LoVo (cell line): ENCODE data around the gene CAPN1.
A peak's percentile ranks its signal among the peaks of the same experiment; 100 is the strongest.
"Not testable (repeated sequence)": the region's sequence is repeated elsewhere in the genome, so short reads cannot be mapped to it uniquely, and the experiment has no call there.

Source experiments
- DNase-seq: peaks from one replicate; pipeline ENCODE4 v3.0.0-alpha.2; 2016; ENCODE audit warnings: low spot score

Gene CAPN1

GRCh38 chr11:65181569-65182257 lies at the start of gene CAPN1:
Gene CAPN1 (plus strand): TSS chr11:65181928. CDS start chr11:65182702, 774 bp downstream.
- peak; percentile 92 for DNase-seq

GRCh38 chr11:65132238-65132987 lies 49.3 kb upstream of the CAPN1 start:
- DNase-seq = no peak

- DNase-seq = peak; percentile 73
Measured at GRCh38 chr11:65132988-65133700, 48.6 kb upstream of the CAPN1 start.

- no peak for DNase-seq
Measured at GRCh38 chr11:65133724-65134123, 48.0 kb upstream of the CAPN1 start.

- peak; percentile 90 for DNase-seq
Measured at GRCh38 chr11:65134240-65134951, 47.3 kb upstream of the CAPN1 start, which contains the start of gene SYVN1. Gene SYVN1 (minus strand): TSS chr11:65134519. CDS start chr11:65133601, 918 bp downstream.

GRCh38 chr11:65134952-65135632 lies 46.6 kb upstream of the CAPN1 start:
- peak; percentile 97 for DNase-seq

- DNase-seq = no peak
Measured at GRCh38 chr11:65135633-65136145, 46.0 kb upstream of the CAPN1 start.

GRCh38 chr11:65136515-65137096 lies 45.1 kb upstream of the CAPN1 start:
- no peak for DNase-seq

GRCh38 chr11:65141896-65142494 lies 39.7 kb upstream of the CAPN1 start:
- DNase-seq = no peak

GRCh38 chr11:65147352-65148075 lies 34.2 kb upstream of the CAPN1 start:
- no peak for DNase-seq

- no peak for DNase-seq
Measured at GRCh38 chr11:65148657-65149056, 33.1 kb upstream of the CAPN1 start.

- not testable (repeated sequence) for DNase-seq
Measured at GRCh38 chr11:65150131-65150508, 31.6 kb upstream of the CAPN1 start.

GRCh38 chr11:65150509-65151299 lies 31.0 kb upstream of the CAPN1 start:
- peak; percentile 94 for DNase-seq

GRCh38 chr11:65151331-65151899 lies 30.3 kb upstream of the CAPN1 start:
- no peak for DNase-seq

GRCh38 chr11:65152122-65152521 lies 29.6 kb upstream of the CAPN1 start:
- DNase-seq = no peak

- no peak for DNase-seq
Measured at GRCh38 chr11:65156256-65156655, 25.5 kb upstream of the CAPN1 start.

- no peak for DNase-seq
Measured at GRCh38 chr11:65156926-65157325, 24.8 kb upstream of the CAPN1 start.

- no peak for DNase-seq
Measured at GRCh38 chr11:65157336-65157735, 24.4 kb upstream of the CAPN1 start.

GRCh38 chr11:65159012-65159411 lies 22.7 kb upstream of the CAPN1 start:
- no peak for DNase-seq
